Mesenchymal stem cell (in vitro differentiated cells and primary cell): ENCODE measurements around the gene TMEM138.
A peak's percentile ranks its signal among the peaks of the same experiment; 100 is the strongest.

Experiments used
- DNase-seq: peaks from one replicate; pipeline ENCODE4 v3.0.0-alpha.2; 2013
- H2AFZ ChIP-seq: one replicate; pipeline ENCODE4 v1.6.1; 2013; ENCODE audit warnings: low read depth, mild to moderate bottlenecking, control low read depth, inconsistent platforms, low read length, moderate library complexity
- H2AK5ac ChIP-seq: 2 replicates; pipeline ENCODE4 v1.6.1; 2013; ENCODE audit warnings: low read length, moderate library complexity, mild to moderate bottlenecking, inconsistent platforms; ENCODE audit not compliant: severe bottlenecking
- H2BK120ac ChIP-seq: one replicate; pipeline ENCODE4 v1.6.1; 2013; ENCODE audit warnings: low read depth, mild to moderate bottlenecking, inconsistent platforms, low read length, moderate library complexity
- H2BK12ac ChIP-seq, 2 experiments: one replicate each; pipeline ENCODE4 v1.6.1; 2013; ENCODE audit warnings: inconsistent platforms in 2 of 2, low read length in 2 of 2, mild to moderate bottlenecking in 2 of 2, moderate library complexity in 2 of 2, control low read depth in 1 of 2
- H2BK15ac ChIP-seq: one replicate; pipeline ENCODE4 v1.6.1; 2013; ENCODE audit warnings: mild to moderate bottlenecking, low read depth, inconsistent platforms; ENCODE audit not compliant: poor library complexity, severe bottlenecking
- H2BK5ac ChIP-seq: 2 replicates; pipeline ENCODE4 v1.6.1; 2013; ENCODE audit warnings: low read depth, mild to moderate bottlenecking, low read length, control low read depth, inconsistent platforms; ENCODE audit not compliant: poor library complexity, severe bottlenecking
- H3K14ac ChIP-seq, 2 experiments: one replicate each; pipeline ENCODE4 v1.6.1; 2013; ENCODE audit warnings: inconsistent platforms in 2 of 2, low read length in 2 of 2, control low read depth in 1 of 2, mild to moderate bottlenecking in 1 of 2, moderate library complexity in 1 of 2
- H3K18ac ChIP-seq, 2 experiments: one replicate each; pipeline ENCODE4 v1.6.1; 2013; ENCODE audit warnings: inconsistent platforms in 2 of 2, low read length in 2 of 2, control low read depth in 1 of 2, low read depth in 1 of 2, mild to moderate bottlenecking in 1 of 2
- H3K23ac ChIP-seq, 2 experiments: one replicate each; pipeline ENCODE4 v1.6.1; 2013; ENCODE audit warnings: inconsistent platforms in 2 of 2, low read length in 2 of 2, mild to moderate bottlenecking in 2 of 2, moderate library complexity in 2 of 2, control low read depth in 1 of 2
- H3K27ac ChIP-seq: 2 replicates; pipeline ENCODE4 v1.5.1; 2013; ENCODE audit warnings: mild to moderate bottlenecking, moderate library complexity, low read length, control low read depth, inconsistent platforms; ENCODE audit not compliant: poor library complexity, severe bottlenecking
- H3K27me3 ChIP-seq, 2 experiments: 2 replicates each; pipeline versions ENCODE4 v1.6.1 to v1.7.0; 2013; ENCODE audit warnings: low read length in 2 of 2, mild to moderate bottlenecking in 2 of 2, moderate library complexity in 2 of 2, control low read depth in 1 of 2, inconsistent platforms in 1 of 2; ENCODE audit not compliant: control insufficient read depth in 1 of 2, insufficient read depth in 1 of 2
- H3K36me3 ChIP-seq, 2 experiments: 2 replicates each; pipeline versions ENCODE4 v1.6.1 to v1.7.0; 2013; ENCODE audit warnings: low read length in 2 of 2, control low read depth in 1 of 2, inconsistent platforms in 1 of 2, low read depth in 1 of 2, mild to moderate bottlenecking in 1 of 2; ENCODE audit not compliant: insufficient read depth in 2 of 2, control insufficient read depth in 1 of 2
- H3K4ac ChIP-seq, 2 experiments: one replicate each; pipeline ENCODE4 v1.6.1; 2013; ENCODE audit warnings: inconsistent platforms in 2 of 2, low read length in 2 of 2, mild to moderate bottlenecking in 2 of 2, moderate library complexity in 2 of 2, control low read depth in 1 of 2, low read depth in 1 of 2
- H3K4me1 ChIP-seq: 2 replicates; pipeline ENCODE4 v1.6.1; 2013; ENCODE audit warnings: low read depth, low read length, control low read depth; ENCODE audit not compliant: control insufficient read depth, insufficient read depth
- H3K4me2 ChIP-seq: 2 replicates; pipeline ENCODE4 v1.6.1; 2013; ENCODE audit warnings: low read length, mild to moderate bottlenecking, inconsistent platforms; ENCODE audit not compliant: poor library complexity, severe bottlenecking
- H3K4me3 ChIP-seq, 2 experiments: 2 replicates each; pipeline versions ENCODE4 v1.5.1 to v1.7.0; 2013; ENCODE audit warnings: low read length in 2 of 2, mild to moderate bottlenecking in 2 of 2, control low read depth in 1 of 2, low read depth in 1 of 2; ENCODE audit not compliant: insufficient read depth in 1 of 2
- H3K79me1 ChIP-seq: replicated peaks from 2 replicates; pipeline ENCODE4 v1.6.1; 2013; ENCODE audit warnings: mild to moderate bottlenecking, control low read depth, low read length, inconsistent platforms; ENCODE audit not compliant: poor library complexity, severe bottlenecking
- H3K9ac ChIP-seq: 2 replicates; pipeline ENCODE4 v1.7.0; 2013; ENCODE audit warnings: mild to moderate bottlenecking, low read length, moderate library complexity
- H3K9me3 ChIP-seq: 2 replicates; pipeline ENCODE4 v1.7.0; 2013; ENCODE audit warnings: mild to moderate bottlenecking, low read length; ENCODE audit not compliant: control insufficient read depth
- H4K8ac ChIP-seq: one replicate; pipeline ENCODE4 v1.6.1; 2013; ENCODE audit warnings: inconsistent platforms, mild to moderate bottlenecking, low read length, moderate library complexity
- H4K91ac ChIP-seq: one replicate; pipeline ENCODE4 v1.6.1; 2013; ENCODE audit warnings: mild to moderate bottlenecking, low read length, inconsistent platforms
- WGBS: methylation state at CpG from one replicate; pipeline ENCODE4 v1.1.7; 2013; ENCODE audit warnings: mixed read lengths; 5-methylcytosine and 5-hydroxymethylcytosine counted together

Gene TMEM138

DNA sequence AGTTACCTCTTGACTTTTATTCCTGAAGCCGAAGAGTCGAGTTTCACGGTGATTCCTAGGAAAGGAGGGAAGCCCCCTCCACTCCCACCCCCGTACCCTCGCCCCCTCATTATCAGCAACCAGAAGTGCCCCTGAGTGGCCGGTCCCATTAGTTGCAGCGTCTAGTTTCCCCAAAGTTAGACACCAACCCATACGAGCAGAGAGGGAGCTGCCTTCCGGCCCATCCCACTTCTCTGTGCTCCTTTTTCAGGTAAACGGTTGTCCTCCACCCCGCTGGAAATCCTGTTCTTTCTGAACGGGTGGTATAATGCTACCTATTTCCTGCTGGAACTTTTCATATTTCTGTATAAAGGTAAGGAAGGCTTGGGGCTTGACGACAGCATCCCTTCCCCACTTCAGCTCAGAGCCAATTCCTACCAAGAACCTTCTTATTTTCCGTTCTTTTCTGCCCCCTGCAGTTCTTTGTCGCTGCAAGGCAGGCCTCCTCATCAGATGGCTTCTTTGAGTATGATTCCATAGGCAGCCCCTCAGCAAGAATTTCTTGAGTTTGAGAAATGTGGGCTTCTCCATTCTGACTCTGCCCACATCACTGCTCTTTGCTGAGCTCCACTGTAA is 30.9 kb downstream of the TMEM138 start:
- 8% methylated on average over 14 of the region's 15 CpGs for WGBS
- H4K8ac ChIP-seq: peak overlapping the region; percentile 89
- H3K23ac ChIP-seq: no peak overlapping the region
- no peaks in the 10 kb centered on the region for H3K27me3 ChIP-seq
- no peak overlapping the region for H4K91ac ChIP-seq
- no peak overlapping the region for H2BK5ac ChIP-seq
- H2BK120ac ChIP-seq: no peak overlapping the region
- peak; percentile 50 for DNase-seq
- peak overlapping the region; percentile 90 for H2AFZ ChIP-seq
- H3K9ac ChIP-seq: peak overlapping the region; percentile 95
- peak overlapping the region; percentile 84 for H2BK15ac ChIP-seq
- H3K14ac ChIP-seq: no peak overlapping the region
- peaks cover 14 to 28% of the 10 kb centered on the region in 2 experiments for H3K36me3 ChIP-seq
- H3K4me2 ChIP-seq: peak overlapping the region; percentile 75
- H3K27ac ChIP-seq: no peak overlapping the region
- H3K4ac ChIP-seq: no peak overlapping the region
- H3K9me3 ChIP-seq: no peaks in the 10 kb centered on the region
- peak overlapping the region; percentile 80 to 95 for H3K4me3 ChIP-seq
- peaks cover 14% of the 10 kb centered on the region for H3K79me1 ChIP-seq
- peaks cover 2% of the 10 kb centered on the region for H3K4me1 ChIP-seq
- no peak overlapping the region for H2BK12ac ChIP-seq
- H2AK5ac ChIP-seq: no peak overlapping the region
- peak overlapping the region in 1 of 2 experiments; percentile 29 for H3K18ac ChIP-seq

DNA sequence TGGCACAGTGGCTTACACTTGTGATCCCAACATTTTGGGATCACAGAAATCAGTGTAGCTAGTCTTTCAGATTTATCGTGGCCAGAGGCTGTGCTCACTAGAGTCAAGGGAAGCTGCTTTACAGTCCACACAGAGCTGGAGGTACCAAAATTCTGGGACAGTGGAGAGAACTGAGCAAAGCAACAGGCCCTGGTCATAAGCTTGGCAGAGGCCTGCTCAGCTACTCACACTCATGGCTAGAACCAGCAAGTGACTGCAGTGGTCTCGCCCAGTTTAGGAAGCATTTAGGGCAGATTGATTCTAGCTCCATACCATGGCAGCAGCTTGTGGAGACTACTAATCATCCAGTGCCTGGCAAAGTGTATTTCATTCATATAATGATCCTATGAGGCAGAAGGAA is 39.0 kb downstream of the TMEM138 start:
- Histone ChIP-seq H3K14ac (no peak overlapping the region), H4K91ac (no peak overlapping the region), H3K4ac (no peak overlapping the region), H3K9ac (no peak overlapping the region), H2AFZ (no peak overlapping the region), H2BK15ac (no peak overlapping the region), H3K4me1 (no peaks in the 10 kb centered on the region), H3K36me3 (peaks cover 30 to 80% of the 10 kb centered on the region in 2 experiments), H4K8ac (no peak overlapping the region), H3K79me1 (peaks cover 19% of the 10 kb centered on the region), H3K27ac (no peak overlapping the region), H3K23ac (no peak overlapping the region), H3K4me2 (no peak overlapping the region), H3K4me3 (no peak overlapping the region), H3K27me3 (no peaks in the 10 kb centered on the region), H2BK120ac (no peak overlapping the region), H3K9me3 (no peaks in the 10 kb centered on the region), H2AK5ac (no peak overlapping the region), H2BK5ac (no peak overlapping the region), H3K18ac (no peak overlapping the region), H2BK12ac (no peak overlapping the region)
- WGBS: 99% methylated on average over 2 of the region's 2 CpGs
- DNase-seq: no peak

DNA sequence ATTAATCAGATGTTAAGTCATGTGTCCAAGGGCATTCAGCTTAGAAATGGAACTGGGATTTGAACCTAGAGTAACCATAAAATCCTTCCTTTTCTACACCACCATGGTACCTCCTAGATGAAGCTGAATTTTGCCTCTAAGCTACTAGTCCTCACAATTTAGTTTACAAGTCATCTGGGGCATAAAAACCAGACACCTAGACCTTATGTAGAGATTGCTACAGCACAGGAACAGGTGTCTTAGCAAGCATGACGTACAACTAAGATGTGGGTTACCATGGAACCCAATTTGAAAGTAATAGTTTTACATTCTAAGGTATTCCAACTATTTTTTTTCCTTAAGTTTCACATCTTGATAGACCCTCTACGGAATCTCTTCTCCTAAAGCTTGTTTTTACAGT is 39.4 kb downstream of the TMEM138 start:
- no peak overlapping the region for H2BK15ac ChIP-seq

DNA sequence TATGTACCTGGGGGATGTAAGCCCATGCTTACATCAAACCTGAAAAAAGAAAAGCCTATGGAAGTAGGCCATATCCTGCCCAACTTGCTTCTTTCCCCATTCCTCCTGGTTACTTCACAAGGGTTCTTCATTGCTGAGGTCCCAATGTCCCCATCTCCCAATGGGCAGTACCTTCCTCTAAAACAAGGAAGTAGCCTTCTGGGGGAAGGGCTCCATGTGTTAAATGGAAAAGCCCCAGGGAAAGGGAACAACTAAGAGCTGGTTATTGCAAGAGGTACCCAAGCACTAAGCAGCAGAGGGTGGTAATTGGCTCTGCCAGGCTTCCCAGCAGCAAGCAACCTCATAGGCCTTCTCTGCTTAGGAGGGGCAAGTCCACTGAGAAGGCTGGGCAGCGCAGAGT is 41.5 kb downstream of the TMEM138 start:
- H3K4me3 ChIP-seq: no peak overlapping the region
- peaks cover 25% of the 10 kb centered on the region for H3K79me1 ChIP-seq
- 96% methylated on average over 1 of the region's 1 CpG for WGBS
- no peak overlapping the region for H2BK15ac ChIP-seq
- H3K23ac ChIP-seq: no peak overlapping the region
- no peaks in the 10 kb centered on the region for H3K27me3 ChIP-seq
- H2BK5ac ChIP-seq: no peak overlapping the region
- H2AFZ ChIP-seq: no peak overlapping the region
- peaks cover 32 to 89% of the 10 kb centered on the region in 2 experiments for H3K36me3 ChIP-seq
- no peak overlapping the region for H3K4ac ChIP-seq
- no peak overlapping the region for H2BK120ac ChIP-seq
- no peaks in the 10 kb centered on the region for H3K4me1 ChIP-seq
- H3K4me2 ChIP-seq: no peak overlapping the region
- no peak overlapping the region for H4K91ac ChIP-seq
- H2AK5ac ChIP-seq: no peak overlapping the region
- no peak overlapping the region for H3K18ac ChIP-seq
- DNase-seq: no peak
- H3K14ac ChIP-seq: no peak overlapping the region
- H3K27ac ChIP-seq: peak overlapping the region; percentile 24
- no peak overlapping the region for H3K9ac ChIP-seq
- H2BK12ac ChIP-seq: no peak overlapping the region
- no peak overlapping the region for H4K8ac ChIP-seq
- no peaks in the 10 kb centered on the region for H3K9me3 ChIP-seq

More for the DNA sequence above, 39.4 kb downstream of the TMEM138 start:
- Histone ChIP-seq H3K9ac (no peak overlapping the region), H2BK5ac (no peak overlapping the region), H3K4me1 (no peaks in the 10 kb centered on the region), H3K18ac (no peak overlapping the region), H3K14ac (no peak overlapping the region), H2AFZ (no peak overlapping the region), H3K27ac (no peak overlapping the region), H3K4ac (no peak overlapping the region), H2BK12ac (no peak overlapping the region), H2BK120ac (no peak overlapping the region), H3K4me3 (no peak overlapping the region), H3K4me2 (no peak overlapping the region), H3K27me3 (no peaks in the 10 kb centered on the region), H3K23ac (no peak overlapping the region), H4K8ac (no peak overlapping the region), H2AK5ac (no peak overlapping the region), H3K9me3 (no peaks in the 10 kb centered on the region), H3K79me1 (peaks cover 16% of the 10 kb centered on the region), H3K36me3 (peaks cover 30 to 84% of the 10 kb centered on the region in 2 experiments), H4K91ac (no peak overlapping the region)
- WGBS: over 99% methylated on average over 2 of the region's 2 CpGs
- no peak for DNase-seq
